ENCODE measurements around the gene CXCL11. TPM values are rescaled to one million over a fixed set of nuclear protein-coding genes. Genes with fewer than 3 reads are reported as not detected.
"Not testable (repeated sequence)": the region's sequence is repeated elsewhere in the genome, so short reads cannot be mapped to it uniquely, and the experiment has no call there.

The CXCL11 gene
- 1 to 10 TPM in 1 of 3 donors, under 1 TPM in 1, not detected in 1; 0.06 to 1.8 TPM for polyA plus RNA-seq

GRCh38 chr4:76035799-76036380, at the start of gene CXCL11:
TSS of gene CXCL11 (minus strand) at chr4:76036070. CDS start at chr4:76035987, 83 bp downstream.
- H3K27ac ChIP-seq (ENCODE audit: low read depth, low read length): no peak within 1 kb of the TSS
- WGBS, 3 donors: 35 to 74% (median 71%) methylated on average over 2 of the region's 2 CpGs

GRCh38 chr4:76084542-76084941, 48.7 kb upstream of the CXCL11 start:
- H3K27ac ChIP-seq (ENCODE audit: low read depth, low read length): no peak overlapping the region
- WGBS, 3 donors: 52 to 82% (median 72%) methylated on average over 1 of the region's 1 CpG

DNA sequence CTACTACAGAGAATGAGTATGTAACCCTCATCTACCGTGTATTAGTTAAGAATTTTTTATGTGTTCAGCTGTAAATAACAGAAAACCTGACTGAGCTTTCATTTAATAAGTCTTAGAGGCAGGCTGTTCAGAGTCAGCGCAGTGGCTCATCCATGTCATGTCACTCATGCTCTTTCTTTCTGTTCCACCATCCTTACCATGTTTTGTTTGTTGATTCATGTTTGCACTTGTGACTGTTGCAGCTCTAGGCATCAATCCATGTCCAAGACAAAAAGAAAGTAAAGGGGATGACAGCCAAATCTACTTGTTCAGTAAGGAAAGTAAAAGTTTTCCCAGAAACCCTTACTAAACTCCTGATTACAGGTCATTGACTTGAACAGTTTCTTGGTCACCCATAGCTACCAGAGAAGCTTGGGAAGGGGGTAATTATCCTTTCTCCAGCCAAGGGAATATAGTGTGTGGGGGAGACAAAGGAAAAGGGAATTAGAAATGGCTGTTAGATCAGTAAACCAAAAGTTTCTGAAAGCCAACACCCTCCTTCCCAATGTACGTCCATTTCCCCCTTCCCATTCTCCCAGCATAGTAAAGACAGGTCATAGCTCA, 47.6 kb upstream of the CXCL11 start:
- WGBS, 3 donors: 83 to 90% (median 87%) methylated on average over 3 of the region's 3 CpGs
- no peak overlapping the region for H3K27ac ChIP-seq (ENCODE audit: low read depth, low read length)

DNA sequence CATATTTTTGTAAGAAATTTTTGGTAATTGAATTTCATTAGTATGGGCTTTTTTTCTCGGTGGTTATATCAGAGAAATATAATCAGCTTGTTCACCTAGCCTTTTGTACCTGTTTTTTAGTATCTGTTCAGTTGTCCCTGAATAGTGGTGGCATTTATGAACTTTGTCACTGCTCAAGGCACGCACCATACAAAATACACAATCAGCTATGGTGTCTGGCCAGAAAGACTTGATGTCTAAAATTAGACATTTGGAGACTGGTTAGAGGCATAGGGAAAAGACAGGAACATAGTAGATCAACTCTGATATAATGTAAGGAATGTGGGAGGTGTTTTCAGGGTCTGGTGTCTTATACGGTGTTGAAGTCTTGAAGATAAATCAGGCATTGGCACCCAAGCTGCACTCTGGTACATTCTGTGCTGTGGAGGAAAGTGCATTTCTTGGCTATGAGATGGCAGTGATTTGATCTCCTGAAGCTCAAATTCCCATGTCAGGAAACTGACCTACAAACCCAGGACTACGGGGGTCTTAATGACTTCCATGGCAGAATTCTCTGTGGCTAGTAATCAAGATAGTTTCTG, 42.3 kb upstream of the CXCL11 start:
- WGBS, 3 donors: 66 to 78% (median 76%) methylated on average over 4 of the region's 4 CpGs
- no peak overlapping the region for H3K27ac ChIP-seq (ENCODE audit: low read depth, low read length)

DNA sequence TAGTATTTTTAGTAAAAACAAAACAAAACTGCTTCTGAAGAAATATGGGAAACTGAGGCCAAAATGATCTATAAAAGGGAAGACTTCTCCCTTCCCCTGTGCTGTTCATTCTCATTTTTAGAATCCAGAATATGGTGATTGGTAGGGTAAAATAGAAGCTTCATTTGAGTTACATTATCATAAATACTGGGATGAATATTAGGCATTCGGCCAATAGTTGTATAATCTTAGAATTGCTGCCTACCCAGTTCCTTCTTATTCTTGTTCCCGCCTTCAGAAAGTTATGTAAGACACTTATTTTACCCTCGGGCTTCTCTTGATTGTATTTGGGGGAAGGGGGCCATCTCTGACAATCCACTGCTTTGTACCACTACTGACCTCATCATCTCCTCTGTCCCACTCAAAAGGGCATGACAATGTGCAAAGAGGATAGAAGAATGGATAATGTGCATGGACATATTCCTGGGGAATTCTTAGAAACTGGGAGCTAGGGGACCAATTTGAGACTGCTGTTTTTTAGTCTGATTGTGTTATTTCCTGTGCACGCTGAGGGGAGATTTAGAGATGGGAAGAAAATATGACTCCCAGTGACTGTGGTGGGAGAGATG, 39.2 kb upstream of the CXCL11 start:
- no peak overlapping the region for H3K27ac ChIP-seq (ENCODE audit: low read depth, low read length)
- WGBS, 3 donors: 48 to 85% (median 53%) methylated on average over 4 of the region's 4 CpGs

DNA sequence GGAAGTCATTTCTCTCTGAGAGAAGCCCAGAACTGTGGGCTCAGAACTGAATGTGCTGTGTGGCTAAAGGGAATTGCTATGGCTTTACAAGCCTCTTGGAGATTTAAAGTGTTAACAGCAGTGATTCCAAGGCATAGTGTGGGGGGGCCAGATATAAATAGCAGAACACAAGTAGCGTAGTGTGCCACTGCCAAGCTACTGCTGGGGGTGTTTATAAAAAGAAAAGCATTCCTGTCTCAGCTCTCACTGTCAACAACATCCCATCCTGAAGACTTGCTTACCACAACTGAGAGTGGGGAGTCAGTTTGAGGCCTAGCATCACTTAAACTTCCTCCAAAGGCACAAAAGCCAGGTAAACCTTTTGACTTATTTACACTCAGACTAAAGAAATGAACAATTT, 38.6 kb upstream of the CXCL11 start, which contains the start of gene ART3:
Gene ART3, plus strand, starts transcription at position 242 of the 400 bp plus-strand sequence. CDS start 1,181 bp downstream, outside the sequence.
- H3K27ac ChIP-seq (ENCODE audit: low read depth, low read length): no peak within 1 kb of the TSS
- 66 to 81% (median 74%) methylated on average over 1 of the region's 1 CpG for WGBS, 3 donors

- no peak overlapping the region for H3K27ac ChIP-seq (ENCODE audit: low read depth, low read length)
- 67 to 85% (median 82%) methylated on average over 4 of the region's 4 CpGs for WGBS, 3 donors
These were observed 36.9 kb upstream of the CXCL11 start for GRCh38 chr4:76072760-76073159.

GRCh38 chr4:76067652-76068286, 31.9 kb upstream of the CXCL11 start:
- WGBS, 3 donors: 0% methylated on average over 2 of the region's 2 CpGs
- no peak overlapping the region for H3K27ac ChIP-seq (ENCODE audit: low read depth, low read length)

DNA sequence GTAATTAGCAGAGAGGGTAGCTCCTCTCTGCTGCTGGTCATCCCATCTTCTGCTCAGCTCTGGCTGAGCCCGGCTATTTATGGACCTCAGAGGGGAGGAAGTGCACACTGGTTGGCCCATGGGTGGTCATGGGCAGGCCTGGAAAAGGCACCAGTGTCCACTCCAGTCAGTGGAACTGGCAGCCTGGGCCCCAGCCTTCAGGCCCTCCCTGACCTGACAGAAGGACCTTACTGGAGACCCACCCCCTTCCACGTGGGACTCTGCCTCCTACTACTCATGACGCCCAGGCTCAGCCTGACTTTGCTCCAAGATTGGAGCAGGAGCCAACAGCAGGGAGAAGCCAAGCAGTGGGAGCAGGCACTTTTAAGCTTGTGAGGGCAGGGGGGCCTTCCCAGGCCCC, 30.7 kb upstream of the CXCL11 start:
- no peak overlapping the region for H3K27ac ChIP-seq (ENCODE audit: low read depth, low read length)
- WGBS, 3 donors: 65 to 74% (median 69%) methylated on average over 3 of the region's 3 CpGs

- H3K27ac ChIP-seq (ENCODE audit: low read depth, low read length): no peak overlapping the region
- WGBS, 3 donors: 35 to 56% (median 50%) methylated on average over 1 of the region's 1 CpG
These were observed 26.1 kb upstream of the CXCL11 start for GRCh38 chr4:76061982-76062381.

DNA sequence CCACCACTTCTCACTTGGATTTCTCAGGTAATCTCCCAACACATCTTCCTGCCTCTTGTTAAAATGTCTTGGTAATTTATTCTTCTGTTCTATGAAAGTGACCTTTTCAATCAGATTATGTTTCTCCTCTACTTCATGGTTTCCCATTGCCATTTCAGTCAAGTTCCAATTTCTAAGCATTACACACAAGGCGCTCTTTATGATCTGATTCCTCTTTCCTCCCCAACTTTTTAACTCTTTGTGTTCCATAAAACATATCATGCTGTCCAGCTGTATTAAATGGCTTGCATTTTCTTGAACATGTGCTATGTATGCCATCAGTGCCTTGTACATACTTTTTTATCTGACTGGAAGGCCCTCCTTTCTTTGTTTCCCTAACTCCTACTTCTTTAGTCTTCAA, 25.6 kb upstream of the CXCL11 start:
- H3K27ac ChIP-seq (ENCODE audit: low read depth, low read length): no peak overlapping the region
- WGBS, 3 donors: 50 to 78% (median 61%) methylated on average over 1 of the region's 1 CpG

GRCh38 chr4:76060506-76060905, 24.6 kb upstream of the CXCL11 start:
- no peak overlapping the region for H3K27ac ChIP-seq (ENCODE audit: low read depth, low read length)

DNA sequence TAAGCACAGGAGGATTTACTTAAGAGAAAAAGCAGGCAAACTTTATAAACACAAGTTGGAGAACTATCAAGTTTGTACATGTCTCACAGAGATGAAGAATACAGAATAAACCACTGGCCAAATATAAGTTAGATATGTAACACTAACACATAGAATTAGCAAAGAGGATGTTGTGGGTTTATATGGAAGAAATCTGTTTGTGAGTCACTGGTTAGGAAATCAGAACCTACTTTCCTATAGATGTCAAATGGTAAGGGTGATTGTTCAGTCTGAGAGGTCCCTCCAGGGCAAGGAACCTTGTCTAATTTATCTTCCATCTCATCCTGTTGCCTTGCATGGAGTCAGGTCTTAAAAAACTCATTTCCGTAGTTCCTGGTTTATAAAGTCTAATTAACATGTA, 23.9 kb upstream of the CXCL11 start:
- WGBS, 3 donors: 56 to 71% (median 71%) methylated on average over 1 of the region's 1 CpG
- no peak overlapping the region for H3K27ac ChIP-seq (ENCODE audit: low read depth, low read length)

- no peak overlapping the region for H3K27ac ChIP-seq (ENCODE audit: low read depth, low read length)
- 46 to 66% (median 61%) methylated on average over 3 of the region's 3 CpGs for WGBS, 3 donors
These were observed 23.1 kb upstream of the CXCL11 start for GRCh38 chr4:76058888-76059426.

- H3K27ac ChIP-seq (ENCODE audit: low read depth, low read length): no peak overlapping the region
These were observed 22.4 kb upstream of the CXCL11 start for GRCh38 chr4:76058302-76058701.

DNA sequence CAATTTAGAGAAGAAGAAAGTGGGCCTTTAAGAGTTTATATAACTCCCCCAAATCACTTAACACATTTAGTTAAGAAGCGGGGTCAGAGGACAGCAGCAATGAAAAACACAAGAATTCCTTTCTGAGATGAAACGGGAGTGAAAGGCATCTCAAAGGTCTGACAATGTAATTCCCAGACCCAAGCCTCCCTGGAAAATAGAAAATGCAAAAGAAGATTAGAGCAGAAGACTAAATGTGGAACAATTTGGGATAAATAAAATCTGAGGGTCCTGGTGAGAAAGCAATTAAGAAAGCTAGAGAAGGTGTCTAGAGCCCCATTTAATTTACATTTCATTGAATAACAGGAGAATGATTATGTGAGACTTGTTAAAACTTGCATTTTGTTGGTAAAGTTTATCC, 19.6 kb upstream of the CXCL11 start:
- 70 to 81% (median 77%) methylated on average over 2 of the region's 2 CpGs for WGBS, 3 donors

DNA sequence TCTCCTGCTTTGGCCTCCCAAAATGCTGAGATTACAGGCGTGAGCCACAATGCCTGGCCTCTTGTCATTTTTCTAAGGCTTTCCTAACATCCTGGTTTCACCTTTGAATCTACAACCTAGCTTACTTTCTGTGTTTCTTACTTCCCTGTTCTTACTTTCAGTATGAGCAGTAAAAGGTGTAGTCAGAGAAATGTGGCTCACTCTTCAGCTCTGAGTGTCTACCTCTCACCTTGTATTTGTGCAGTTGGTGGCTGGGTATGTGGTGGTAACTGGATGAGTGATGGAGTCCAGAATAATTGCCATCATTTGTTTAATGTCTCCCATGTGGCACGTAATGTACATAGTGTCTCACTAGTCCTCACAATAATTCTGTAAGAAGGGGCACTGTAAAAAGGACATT, 19.1 kb upstream of the CXCL11 start:
- 69 to 85% (median 79%) methylated on average over 2 of the region's 2 CpGs for WGBS, 3 donors
- no peak overlapping the region for H3K27ac ChIP-seq (ENCODE audit: low read depth, low read length)

More for the DNA sequence above, 19.6 kb upstream of the CXCL11 start:
- no peak overlapping the region for H3K27ac ChIP-seq (ENCODE audit: low read depth, low read length)

DNA sequence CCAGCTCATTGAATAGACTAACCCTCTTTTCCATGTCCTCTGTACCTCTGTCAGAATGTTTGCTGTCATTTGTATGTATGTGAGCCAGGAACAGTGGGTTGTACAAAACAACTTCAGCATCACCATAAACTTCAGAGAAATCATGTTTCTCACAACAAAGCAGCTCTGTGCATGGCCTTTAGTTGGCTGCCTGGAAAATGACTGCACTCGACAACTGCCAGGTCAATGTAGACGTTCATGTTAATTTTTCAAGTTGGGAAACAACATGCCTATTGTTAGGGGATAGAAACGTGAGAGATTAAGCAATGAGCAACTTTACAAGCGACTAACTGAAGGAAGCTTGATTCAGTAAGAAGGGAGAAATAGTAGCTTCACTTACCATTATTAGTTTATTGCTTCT, 17.9 kb upstream of the CXCL11 start:
- 29 to 33% (median 31%) methylated on average over 4 of the region's 4 CpGs for WGBS, 3 donors
- no peak overlapping the region for H3K27ac ChIP-seq (ENCODE audit: low read depth, low read length)

DNA sequence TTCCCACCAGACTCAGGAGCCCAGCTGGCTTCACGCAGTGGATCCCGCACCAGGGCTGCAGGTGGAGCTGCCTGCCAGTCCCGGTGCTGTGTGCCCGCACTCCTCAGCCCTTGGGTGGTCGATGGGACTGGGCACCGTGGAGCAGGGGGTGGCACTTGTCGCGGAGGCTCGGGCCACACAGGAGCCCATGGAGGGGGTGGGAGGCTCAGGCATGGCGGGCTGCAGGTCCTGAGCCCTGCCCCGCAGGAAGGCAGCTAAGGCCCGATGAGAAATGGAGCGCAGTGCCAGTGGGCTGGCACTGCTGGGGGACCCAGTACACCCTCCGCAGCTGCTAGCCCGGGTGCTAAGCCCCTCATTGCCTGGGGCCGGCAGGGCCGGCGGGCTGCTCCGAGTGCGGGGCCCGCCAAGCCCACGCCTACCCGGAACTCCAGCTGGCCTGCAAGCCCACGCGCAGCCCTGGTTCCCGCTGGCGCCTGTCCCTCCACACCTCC, 14.7 kb upstream of the CXCL11 start:
- not testable (repeated sequence) for H3K27ac ChIP-seq (ENCODE audit: low read depth, low read length)
- 90 to 93% (median 91%) methylated on average over 23 to 27 of the region's 27 CpGs for WGBS, 3 donors
